HT1080 (cell line): ENCODE results near the gene VPS35L. TPM values are rescaled to one million over a fixed set of nuclear protein-coding genes. Genes with fewer than 3 reads are reported as not detected.

ENCODE experiments used
- DNase-seq: peaks from one replicate; pipeline ENCODE4 v3.0.0-alpha.2; 2015; ENCODE audit warnings: low read depth
- polyA plus RNA-seq, 2 experiments: library from polyadenylated mRNA; depleted of rRNA; stranded (reverse); fragments of >200 nt; gene quantifications; 2 replicates each; pipeline ENCODE4 v1.2.3, GENCODE V29; 2015
- total RNA-seq: library from RNA; depleted of rRNA; stranded (reverse); fragments of >200 nt; shearing (Covaris generic); gene quantifications from 2 replicates; pipeline ENCODE4 v1.2.3, GENCODE V29; 2014; rRNA removed

Gene VPS35L, protein sequence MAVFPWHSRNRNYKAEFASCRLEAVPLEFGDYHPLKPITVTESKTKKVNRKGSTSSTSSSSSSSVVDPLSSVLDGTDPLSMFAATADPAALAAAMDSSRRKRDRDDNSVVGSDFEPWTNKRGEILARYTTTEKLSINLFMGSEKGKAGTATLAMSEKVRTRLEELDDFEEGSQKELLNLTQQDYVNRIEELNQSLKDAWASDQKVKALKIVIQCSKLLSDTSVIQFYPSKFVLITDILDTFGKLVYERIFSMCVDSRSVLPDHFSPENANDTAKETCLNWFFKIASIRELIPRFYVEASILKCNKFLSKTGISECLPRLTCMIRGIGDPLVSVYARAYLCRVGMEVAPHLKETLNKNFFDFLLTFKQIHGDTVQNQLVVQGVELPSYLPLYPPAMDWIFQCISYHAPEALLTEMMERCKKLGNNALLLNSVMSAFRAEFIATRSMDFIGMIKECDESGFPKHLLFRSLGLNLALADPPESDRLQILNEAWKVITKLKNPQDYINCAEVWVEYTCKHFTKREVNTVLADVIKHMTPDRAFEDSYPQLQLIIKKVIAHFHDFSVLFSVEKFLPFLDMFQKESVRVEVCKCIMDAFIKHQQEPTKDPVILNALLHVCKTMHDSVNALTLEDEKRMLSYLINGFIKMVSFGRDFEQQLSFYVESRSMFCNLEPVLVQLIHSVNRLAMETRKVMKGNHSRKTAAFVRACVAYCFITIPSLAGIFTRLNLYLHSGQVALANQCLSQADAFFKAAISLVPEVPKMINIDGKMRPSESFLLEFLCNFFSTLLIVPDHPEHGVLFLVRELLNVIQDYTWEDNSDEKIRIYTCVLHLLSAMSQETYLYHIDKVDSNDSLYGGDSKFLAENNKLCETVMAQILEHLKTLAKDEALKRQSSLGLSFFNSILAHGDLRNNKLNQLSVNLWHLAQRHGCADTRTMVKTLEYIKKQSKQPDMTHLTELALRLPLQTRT
- total RNA-seq = 18.9 and 25.3 TPM in 2 replicates
- polyA plus RNA-seq (2015; cell fraction: cytosol; rRNA removed) = 48.0 and 53.4 TPM in 2 replicates
- polyA plus RNA-seq (2015; cell fraction: nucleus; rRNA removed) = 66.4 and 67.6 TPM in 2 replicates

- peak; percentile 99 for DNase-seq
These were observed at the start of gene VPS35L for GRCh38 chr16:19555186-19555937. TSS of gene VPS35L (plus strand) at chr16:19555703. CDS start at chr16:19555730, 27 bp downstream.

GRCh38 chr16:19506965-19507364 is 48.5 kb upstream of the VPS35L start:
- no peak for DNase-seq

- no peak for DNase-seq
These were observed 47.6 kb upstream of the VPS35L start for GRCh38 chr16:19507867-19508266.

DNA sequence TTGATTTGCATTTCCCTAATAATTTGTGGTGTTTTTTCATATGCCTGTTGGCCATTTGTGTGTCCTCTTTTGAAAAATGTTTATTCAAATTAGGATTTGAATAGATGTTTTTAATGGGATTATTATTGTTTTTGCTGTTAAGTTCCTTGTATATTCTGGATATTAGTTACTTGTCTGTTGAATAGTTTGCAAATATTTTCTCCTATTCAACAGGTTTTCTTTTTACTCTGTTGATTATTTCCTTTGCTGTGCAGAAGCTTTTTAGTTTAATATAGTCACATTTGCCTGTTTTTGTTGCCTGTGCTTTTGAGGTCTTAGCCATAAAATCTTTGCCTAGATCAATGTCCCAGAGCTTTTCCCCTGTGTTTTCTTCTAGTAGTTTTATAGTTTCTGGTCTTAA is 43.2 kb upstream of the VPS35L start:
- DNase-seq = no peak

DNA sequence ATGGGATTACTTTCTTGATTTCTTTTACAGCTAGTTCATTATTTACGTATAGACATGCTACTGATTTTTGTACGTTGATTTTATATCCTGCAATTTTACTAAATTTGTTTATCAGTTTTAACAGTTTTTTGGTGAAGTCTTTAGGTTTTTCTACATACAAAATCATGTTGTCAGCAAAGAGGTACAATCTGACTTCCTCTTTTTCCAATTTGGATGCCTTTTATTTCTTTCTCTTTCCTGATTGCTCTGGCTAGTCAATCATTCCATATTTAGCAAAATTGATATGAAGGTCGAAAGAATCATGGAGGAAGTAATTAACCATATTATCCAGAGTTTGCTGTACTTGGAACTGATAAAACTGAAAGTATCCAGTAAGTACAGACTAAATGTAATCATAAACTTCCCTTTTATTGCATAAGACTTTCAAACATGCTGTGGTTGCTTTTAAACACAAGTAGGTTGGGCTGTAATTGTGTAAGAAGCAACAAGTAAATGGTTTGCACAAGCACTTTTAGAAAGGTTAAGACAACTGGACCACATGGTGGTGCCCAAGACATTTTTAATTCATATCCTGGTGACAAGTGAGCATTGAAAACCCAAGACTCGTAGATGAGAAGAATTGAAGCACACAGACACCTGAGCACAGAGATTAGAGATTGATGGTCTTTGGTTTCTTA is 42.0 kb upstream of the VPS35L start:
- no peak for DNase-seq

GRCh38 chr16:19515757-19516156 is 39.7 kb upstream of the VPS35L start:
- no peak for DNase-seq

DNA sequence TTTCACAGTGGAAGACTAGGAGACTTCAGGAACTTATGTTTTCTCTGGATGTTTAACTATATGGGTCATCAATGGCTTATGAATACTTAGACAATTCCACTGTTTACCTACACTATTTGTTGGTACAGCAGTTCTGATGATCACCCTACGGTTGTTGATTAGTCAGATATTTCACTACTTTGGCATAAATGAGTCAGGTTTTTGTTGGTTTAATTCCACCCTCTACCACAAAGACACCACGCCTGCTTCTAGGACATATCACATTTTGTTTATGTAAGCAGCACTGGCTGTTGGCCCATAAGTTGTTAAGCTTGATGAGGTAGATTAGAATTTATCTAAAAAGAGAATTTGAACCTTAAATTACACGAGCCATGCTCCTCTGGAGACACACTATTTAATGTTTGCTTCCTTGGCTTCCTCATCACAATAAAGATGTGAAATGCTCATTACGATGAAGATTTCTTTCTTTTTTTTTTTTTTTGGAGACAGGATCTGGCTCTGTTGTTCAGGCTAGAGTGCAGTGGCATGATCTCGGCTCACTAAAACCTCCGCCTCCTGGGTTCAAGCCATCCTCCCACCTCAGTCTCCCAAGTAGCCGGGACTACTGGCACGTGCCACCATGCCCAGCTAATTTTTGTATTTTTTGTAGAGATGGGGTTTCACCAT is 37.9 kb upstream of the VPS35L start:
- DNase-seq = peak; percentile 28

- DNase-seq = no peak
These were observed 37.1 kb upstream of the VPS35L start for GRCh38 chr16:19518388-19518787.

- peak; percentile 58 for DNase-seq
These were observed 34.6 kb upstream of the VPS35L start for GRCh38 chr16:19520861-19521331.

DNA sequence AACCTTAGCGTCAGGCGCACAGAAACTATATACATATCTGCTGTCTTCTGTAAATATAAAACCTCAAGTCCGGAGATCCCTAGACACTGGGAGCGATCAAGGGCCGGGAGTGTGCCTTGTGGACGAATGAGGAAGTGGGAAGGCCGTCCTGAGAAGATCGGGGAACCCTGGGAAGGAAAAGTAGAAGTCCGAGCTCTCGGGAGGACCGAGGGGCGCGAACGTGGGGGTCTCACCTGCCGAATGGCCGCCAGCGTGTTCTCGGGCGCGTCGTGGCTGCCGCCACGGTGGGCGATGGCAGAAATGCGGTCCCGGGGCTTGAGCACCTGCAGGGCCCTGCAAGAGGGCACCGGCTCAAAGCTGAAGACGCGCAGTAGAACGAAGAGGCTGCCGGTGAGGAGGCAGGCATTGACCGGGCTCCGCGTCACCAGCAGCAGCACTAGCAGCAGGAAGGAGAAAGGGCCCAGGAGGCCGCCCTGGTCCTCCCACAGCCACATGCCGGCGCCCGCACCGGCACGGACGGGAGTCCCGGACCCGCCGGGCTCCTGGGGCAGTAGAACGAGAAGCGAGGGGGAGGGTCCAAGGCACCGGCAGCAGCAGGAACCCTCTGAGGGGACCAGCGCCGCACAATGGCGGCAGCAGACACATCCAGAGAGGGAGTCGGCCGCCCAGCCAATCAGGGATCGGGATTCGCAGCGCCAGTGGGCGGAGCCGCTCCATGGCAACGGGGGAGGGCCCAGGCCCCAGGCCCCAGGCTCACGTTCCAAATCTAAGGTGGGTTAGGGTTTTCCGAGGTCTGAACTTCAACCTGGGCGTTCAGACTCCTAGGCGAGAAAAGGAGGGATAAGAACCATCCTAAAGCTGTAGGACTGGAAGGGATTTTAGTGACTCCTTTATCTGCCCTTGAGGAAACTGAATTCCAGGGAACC is 33.8 kb upstream of the VPS35L start, which contains the start of gene GDE1:
Gene GDE1 (minus strand): TSS at position 628 of the 926 bp plus-strand sequence. CDS start 134 bp downstream, at position 494.
- peak; percentile 88 for DNase-seq

DNA sequence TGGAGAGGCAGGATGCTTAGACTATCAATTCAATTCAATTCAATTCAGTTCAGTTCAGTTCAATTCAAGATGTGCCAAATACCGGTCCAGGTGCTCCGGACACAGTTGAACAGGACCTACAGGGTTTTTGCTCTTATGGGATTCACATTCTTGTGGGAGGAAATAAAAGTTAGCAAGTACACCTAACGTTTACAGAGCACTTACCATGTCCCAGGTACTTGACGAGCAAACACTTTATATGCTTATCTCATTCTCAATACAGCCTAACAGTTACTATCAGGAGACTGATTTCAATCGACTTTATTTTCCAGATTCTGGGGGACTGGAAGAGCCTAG is 33.1 kb upstream of the VPS35L start:
- no peak for DNase-seq

- DNase-seq = no peak
These were observed 32.7 kb upstream of the VPS35L start for GRCh38 chr16:19522760-19523159.

DNA sequence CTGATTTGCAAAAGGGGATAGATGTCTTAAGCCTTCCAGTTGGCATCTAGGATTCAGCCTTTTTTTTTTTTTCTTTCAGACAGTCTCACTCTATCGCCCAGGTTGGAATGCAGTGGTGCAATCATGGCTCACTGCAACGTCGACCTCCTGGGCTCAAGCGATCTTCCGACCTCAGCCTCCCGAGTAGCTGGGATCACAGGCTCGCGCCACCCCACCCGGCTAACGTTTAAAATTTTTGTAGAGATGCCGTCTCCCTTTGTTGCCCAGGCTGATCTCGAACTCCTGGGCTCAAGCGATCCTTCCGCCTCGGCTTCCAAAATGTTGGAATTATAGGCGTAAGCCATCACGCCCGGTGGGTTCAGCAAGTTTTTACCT is 32.3 kb upstream of the VPS35L start:
- DNase-seq = no peak

DNA sequence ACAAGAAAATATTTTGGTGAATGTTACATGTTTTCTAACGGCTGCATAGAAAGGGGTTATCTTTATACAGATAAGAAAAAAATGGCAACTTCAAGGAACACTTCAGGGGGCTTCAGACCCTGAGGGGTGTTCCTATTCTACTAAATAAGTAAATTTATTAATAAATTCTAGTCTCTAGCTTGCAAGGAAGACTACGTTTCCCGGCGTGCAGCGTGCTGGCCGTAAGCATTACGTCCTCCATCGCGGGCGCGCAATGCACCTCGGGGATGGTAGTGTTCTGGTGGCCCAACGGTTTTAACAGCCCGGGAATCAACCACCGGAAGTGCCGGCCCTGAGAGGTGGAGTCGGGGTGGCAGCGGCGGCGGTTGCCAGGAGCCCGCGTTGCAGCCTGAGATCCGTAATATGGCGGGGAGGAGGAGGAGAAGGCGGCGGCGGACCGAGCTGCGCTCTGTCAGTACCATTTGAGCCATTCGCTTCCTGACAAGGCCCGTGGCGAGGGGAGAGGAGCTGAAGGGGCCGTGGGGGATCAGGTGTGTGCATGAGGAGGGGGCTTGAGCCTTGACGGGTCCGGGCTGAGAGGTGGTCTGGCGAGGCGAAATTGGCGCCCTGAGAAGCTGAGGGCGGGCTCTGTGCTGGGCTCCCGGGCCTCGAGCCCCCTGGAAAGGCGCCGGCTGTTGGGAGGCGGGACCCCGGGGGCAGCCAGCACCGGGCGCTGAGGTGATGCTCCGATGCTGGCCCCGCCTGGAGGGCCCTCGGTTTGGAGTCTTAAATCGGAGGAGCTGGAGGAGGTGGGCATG is 31.7 kb upstream of the VPS35L start, which contains the start of gene CCP110:
Gene CCP110 (plus strand): TSS at position 384 of the 797 bp plus-strand sequence. CDS start 3,940 bp downstream, outside the sequence.
- DNase-seq = peak; percentile 94

DNA sequence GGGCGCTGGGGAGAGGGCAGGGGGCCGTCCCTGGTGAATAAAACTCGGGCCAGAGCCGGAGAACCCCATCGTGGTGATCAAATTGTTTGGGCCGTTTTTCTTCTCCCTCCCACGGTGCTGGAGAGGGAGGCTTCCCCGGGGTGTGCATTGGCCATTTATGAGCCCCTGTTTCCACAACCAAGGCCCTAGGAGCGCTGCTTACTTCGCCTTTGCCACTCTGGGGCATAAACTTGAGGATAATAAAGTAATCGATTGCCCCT is 31.2 kb upstream of the VPS35L start:
- no peak for DNase-seq

- DNase-seq = no peak
These were observed 30.7 kb upstream of the VPS35L start for GRCh38 chr16:19524616-19525384.

GRCh38 chr16:19525385-19525723 is 30.1 kb upstream of the VPS35L start:
- no peak for DNase-seq
